CD4-positive, alpha-beta T cell (primary cell): Measurements from ENCODE around the gene INPP5D. TPM values are rescaled to one million over a fixed set of nuclear protein-coding genes. Genes with fewer than 3 reads are reported as not detected.

Source experiments
- ATAC-seq: fragments of 200-7000 bp; cut with Tn5 transposase; one replicate; pipeline ENCODE4 v1.10.0; 2022; ENCODE audit warnings: mild to moderate bottlenecking; ENCODE audit not compliant: poor library complexity
- CTCF ChIA-PET: fragments of 350-600 bp; sonication (Branson Sonifier 250); formaldehyde crosslinking; loops from one replicate; lab custom pipeline; 2021; ENCODE audit warnings: antibody characterized with exemption, inconsistent platforms; lab: Charles Lee
- POLR2A ChIA-PET: fragments of 350-600 bp; sonication (Branson Sonifier 250); formaldehyde crosslinking; loops from one replicate; lab custom pipeline; 2021; ENCODE audit warnings: antibody characterized with exemption, inconsistent platforms; lab: Charles Lee
- DNase-seq, 14 experiments: peaks; one replicate each; pipeline ENCODE4 v3.0.0-alpha.2; 2013 to 2020; ENCODE audit warnings: mixed read lengths in 2 of 14
- H3K27ac ChIP-seq, 2 donors: one replicate each; pipeline versions ENCODE4 v1.5.1 to v1.7.0; 2013; ENCODE audit warnings: low read length in 2 of 2, low read depth in 1 of 2, mild to moderate bottlenecking in 1 of 2
- H3K27me3 ChIP-seq, 2 experiments: 1 replicate in 1 of 2; 2 replicates in 1 of 2; pipeline versions ENCODE4 v1.6.1 to v1.7.0; 2013; ENCODE audit warnings: low read length in 2 of 2, control low read depth in 1 of 2, mild to moderate bottlenecking in 1 of 2, moderate library complexity in 1 of 2; ENCODE audit not compliant: insufficient read depth in 2 of 2, control insufficient read depth in 1 of 2
- H3K36me3 ChIP-seq: one replicate; pipeline ENCODE4 v1.6.1; 2013; ENCODE audit warnings: low read length, control low read depth; ENCODE audit not compliant: insufficient read depth
- H3K4me1 ChIP-seq: one replicate; pipeline ENCODE4 v1.6.1; 2013; ENCODE audit warnings: low read length, control low read depth; ENCODE audit not compliant: insufficient read depth
- H3K4me3 ChIP-seq: one replicate; pipeline ENCODE4 v1.5.1; 2013; ENCODE audit warnings: mild to moderate bottlenecking, low read length, moderate library complexity
- H3K9me3 ChIP-seq, 2 experiments: 1 replicate in 1 of 2; 2 replicates in 1 of 2; pipeline versions ENCODE4 v1.6.1 to v1.7.0; 2013; ENCODE audit warnings: low read length in 2 of 2, mild to moderate bottlenecking in 2 of 2, control low read depth in 1 of 2, moderate library complexity in 1 of 2; ENCODE audit not compliant: control insufficient read depth in 1 of 2, insufficient read depth in 1 of 2
- H3K27ac Mint-ChIP-seq: one replicate; pipeline ENCODE4 v1.8.0; 2020; ENCODE audit warnings: mixed read lengths
- H3K27me3 Mint-ChIP-seq: one replicate; pipeline ENCODE4 v1.8.0; 2021; ENCODE audit warnings: mixed read lengths
- H3K36me3 Mint-ChIP-seq: one replicate; pipeline ENCODE4 v1.8.0; 2021; ENCODE audit warnings: low read depth, mixed read lengths
- H3K4me1 Mint-ChIP-seq: one replicate; pipeline ENCODE4 v1.8.0; 2021; ENCODE audit warnings: low read depth, mixed read lengths
- H3K4me3 Mint-ChIP-seq: one replicate; pipeline ENCODE4 v1.8.0; 2020; ENCODE audit warnings: mild to moderate bottlenecking, mixed read lengths
- H3K9me3 Mint-ChIP-seq: one replicate; pipeline ENCODE4 v1.8.0; 2020; ENCODE audit warnings: mixed read lengths
- intact Hi-C, 2 experiments: fragments of 100-400 bp; cut with DNase I in 1 of 2; cut with micrococcal nuclease in 1 of 2; formaldehyde crosslinking; loops; one replicate each; pipeline versions ENCODE4 v1.15.1 to v1.9.0; 2023 to 2025; cut with DNase I, micrococcal nuclease
- total RNA-seq, 174 experiments: library from RNA in 2 of 174; stranded (reverse) in 2 of 174; gene quantifications; one replicate each; pipeline ENCODE4 v1.2.3 and lab custom pipeline; 2021 to 2026
- TF ChIP-seq, protein P1 (sequence below): fragments of 200-600 bp; IDR thresholded peaks from one replicate; pipeline ENCODE4 v1.8.0; 2022; ENCODE audit warnings: antibody characterized with exemption, mild to moderate bottlenecking

Gene INPP5D
- total RNA-seq, 2 experiments from 2014 or later: 141 to 154 TPM

GRCh38 chr2:233112329-233112728 lies 52.2 kb downstream of the INPP5D start:
- H3K4me3 ChIP-seq: no peak overlapping the region
- no peak overlapping the region for H3K27ac ChIP-seq
- no peaks in the 10 kb centered on the region for H3K9me3 Mint-ChIP-seq
- H3K36me3 Mint-ChIP-seq: peaks cover 36% of the 10 kb centered on the region
- ChIA-PET CTCF (no interaction called here), POLR2A (no interaction called here)
- no peak for ATAC-seq
- H3K36me3 ChIP-seq: peaks cover 26% of the 10 kb centered on the region
- H3K27me3 ChIP-seq: no peaks in the 10 kb centered on the region
- intact Hi-C loops: loop anchor here in 1 of 2 experiments (10.0 kb wide), 1 partner anchor 48 kb away; the partner anchor contains the start of gene INPP5D
- H3K4me1 Mint-ChIP-seq: peaks cover 83% of the 10 kb centered on the region
- H3K9me3 ChIP-seq: no peaks in the 10 kb centered on the region
- H3K4me3 Mint-ChIP-seq: no peak overlapping the region
- peaks cover 71% of the 10 kb centered on the region for H3K4me1 ChIP-seq
- no peak overlapping the region for H3K27ac Mint-ChIP-seq
- H3K27me3 Mint-ChIP-seq: no peaks in the 10 kb centered on the region
- DNase-seq: no peak
- TF ChIP-seq, protein P1, sequence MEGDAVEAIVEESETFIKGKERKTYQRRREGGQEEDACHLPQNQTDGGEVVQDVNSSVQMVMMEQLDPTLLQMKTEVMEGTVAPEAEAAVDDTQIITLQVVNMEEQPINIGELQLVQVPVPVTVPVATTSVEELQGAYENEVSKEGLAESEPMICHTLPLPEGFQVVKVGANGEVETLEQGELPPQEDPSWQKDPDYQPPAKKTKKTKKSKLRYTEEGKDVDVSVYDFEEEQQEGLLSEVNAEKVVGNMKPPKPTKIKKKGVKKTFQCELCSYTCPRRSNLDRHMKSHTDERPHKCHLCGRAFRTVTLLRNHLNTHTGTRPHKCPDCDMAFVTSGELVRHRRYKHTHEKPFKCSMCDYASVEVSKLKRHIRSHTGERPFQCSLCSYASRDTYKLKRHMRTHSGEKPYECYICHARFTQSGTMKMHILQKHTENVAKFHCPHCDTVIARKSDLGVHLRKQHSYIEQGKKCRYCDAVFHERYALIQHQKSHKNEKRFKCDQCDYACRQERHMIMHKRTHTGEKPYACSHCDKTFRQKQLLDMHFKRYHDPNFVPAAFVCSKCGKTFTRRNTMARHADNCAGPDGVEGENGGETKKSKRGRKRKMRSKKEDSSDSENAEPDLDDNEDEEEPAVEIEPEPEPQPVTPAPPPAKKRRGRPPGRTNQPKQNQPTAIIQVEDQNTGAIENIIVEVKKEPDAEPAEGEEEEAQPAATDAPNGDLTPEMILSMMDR: no peak

DNA sequence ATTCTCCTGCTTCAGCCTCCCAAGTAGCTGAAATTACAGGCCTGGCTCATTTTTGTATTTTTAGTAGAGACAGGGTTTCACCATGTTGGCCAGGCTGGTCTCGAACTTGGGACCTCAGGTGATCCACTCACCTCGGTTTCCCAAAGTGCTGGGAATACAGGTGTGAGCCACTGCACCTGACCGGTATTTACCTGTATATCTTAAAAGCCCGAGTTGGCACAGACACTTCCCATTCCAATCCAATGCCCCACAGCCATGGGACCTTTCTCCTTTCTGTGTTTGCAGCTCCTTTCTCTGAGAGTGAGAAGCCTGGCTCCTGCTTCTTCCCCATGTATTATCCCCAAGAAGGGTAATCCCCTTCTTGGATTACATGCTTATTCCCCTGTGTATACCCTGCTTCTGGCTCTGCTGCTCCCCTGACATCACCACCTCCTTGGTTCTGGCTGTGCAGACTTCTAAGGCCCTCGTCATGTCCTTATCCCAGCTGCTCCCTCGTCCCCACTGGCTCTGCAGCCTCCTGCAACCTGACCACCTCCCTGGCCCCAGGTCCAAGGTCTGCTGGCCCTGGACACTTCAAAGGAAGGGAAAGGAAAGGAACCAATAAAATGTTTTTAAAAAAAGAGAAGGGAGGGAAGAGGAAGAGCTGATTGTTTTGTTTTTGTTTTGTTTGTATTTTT lies 52.8 kb downstream of the INPP5D start:
- intact Hi-C loops: loop anchor here in 1 of 2 experiments (10.0 kb wide), 1 partner anchor 48 kb away; the partner anchor contains the start of gene INPP5D
- CTCF ChIA-PET: no interaction called here
- TF ChIP-seq, protein P1: no peak

GRCh38 chr2:233114421-233114861 lies 54.3 kb downstream of the INPP5D start:
- no peak overlapping the region for H3K4me3 ChIP-seq
- H3K9me3 ChIP-seq: no peaks in the 10 kb centered on the region
- DNase-seq: peak in 2 of 14 experiments; percentile 44 to 45
- H3K27ac ChIP-seq: no peak overlapping the region
- Mint-ChIP-seq H3K27ac (peak overlapping the region; percentile 54), H3K27me3 (no peaks in the 10 kb centered on the region), H3K36me3 (peaks cover 53% of the 10 kb centered on the region), H3K4me3 (peak overlapping the region; percentile 48), H3K9me3 (no peaks in the 10 kb centered on the region), H3K4me1 (peaks cover 83% of the 10 kb centered on the region)
- peaks cover 35% of the 10 kb centered on the region for H3K36me3 ChIP-seq
- ChIA-PET POLR2A (no interaction called here), CTCF (no interaction called here)
- ATAC-seq: peak; percentile 55
- H3K27me3 ChIP-seq: no peaks in the 10 kb centered on the region
- H3K4me1 ChIP-seq: peaks cover 68% of the 10 kb centered on the region
- TF ChIP-seq, protein P1: no peak
- intact Hi-C loops: loop anchor here in 1 of 2 experiments (10.0 kb wide), 1 partner anchor 50 kb away; the partner anchor contains the start of gene INPP5D

More for the DNA sequence above, 52.8 kb downstream of the INPP5D start:
- ATAC-seq (no peak), DNase-seq (no peak)
- Histone ChIP-seq H3K4me3 (no peak overlapping the region), H3K36me3 (peaks cover 28% of the 10 kb centered on the region), H3K27ac (no peak overlapping the region), H3K9me3 (no peaks in the 10 kb centered on the region), H3K4me1 (peaks cover 71% of the 10 kb centered on the region), H3K27me3 (no peaks in the 10 kb centered on the region)
- Mint-ChIP-seq H3K9me3 (no peaks in the 10 kb centered on the region), H3K4me3 (no peak overlapping the region), H3K27me3 (no peaks in the 10 kb centered on the region), H3K36me3 (peaks cover 41% of the 10 kb centered on the region), H3K4me1 (peaks cover 83% of the 10 kb centered on the region), H3K27ac (peak overlapping the region; percentile 54)
- POLR2A ChIA-PET: no interaction called here
